Measurements from ENCODE around the gene RANBP17.
"Not testable (repeated sequence)": the region's sequence is repeated elsewhere in the genome, so short reads cannot be mapped to it uniquely, and the experiment has no call there.

Gene RANBP17

DNA sequence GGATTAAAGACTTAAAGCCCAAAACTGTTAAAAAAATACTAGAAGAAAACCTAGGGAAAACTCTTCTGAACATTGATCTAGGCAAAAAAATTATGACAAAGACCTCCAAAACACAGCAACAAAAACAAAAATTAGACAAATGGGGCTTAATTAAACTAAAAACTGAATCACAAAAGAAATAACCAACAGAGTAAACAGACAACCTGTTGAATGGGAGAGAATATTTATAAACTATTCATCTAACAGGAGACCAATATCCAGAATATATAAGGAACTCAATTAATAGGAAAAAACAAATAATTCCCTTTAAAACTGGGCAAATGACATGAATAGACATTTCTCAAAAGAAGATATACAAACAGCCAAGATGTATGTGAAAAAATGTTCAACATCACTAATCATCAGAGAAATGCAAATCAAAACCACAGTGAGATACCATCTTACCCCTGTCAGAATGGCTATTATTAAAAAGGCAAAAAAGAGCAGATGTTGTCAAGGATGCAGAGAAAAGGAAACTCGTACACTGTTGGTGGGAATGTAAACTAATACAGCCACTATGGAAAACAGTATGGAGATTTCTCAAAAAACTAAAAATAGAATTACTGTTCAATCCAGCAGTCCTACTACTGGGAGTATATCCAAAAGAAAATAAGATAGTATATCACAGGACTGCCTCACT, 397.1 kb downstream of the RANBP17 start:
- DNase-seq: no peak

DNA sequence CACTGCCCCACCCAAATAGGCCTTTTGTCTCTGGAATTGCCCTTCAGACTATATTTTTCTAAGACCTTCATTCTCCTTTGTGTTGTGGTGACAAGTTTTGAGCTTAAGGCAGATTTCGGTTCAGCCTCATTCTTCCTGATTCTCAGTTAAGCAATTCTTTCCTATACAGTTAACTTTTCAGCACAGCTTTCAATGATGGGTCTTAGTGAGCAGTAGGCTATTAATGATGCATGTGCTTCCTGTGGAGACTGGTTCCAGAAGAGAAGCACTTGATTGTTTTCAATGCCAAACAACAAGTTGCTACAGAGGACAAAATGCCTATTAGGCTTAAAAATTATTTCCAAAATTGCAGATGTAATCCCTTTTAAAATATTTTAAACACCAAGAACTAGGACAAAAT, 399.5 kb downstream of the RANBP17 start:
- no peak for DNase-seq

DNA sequence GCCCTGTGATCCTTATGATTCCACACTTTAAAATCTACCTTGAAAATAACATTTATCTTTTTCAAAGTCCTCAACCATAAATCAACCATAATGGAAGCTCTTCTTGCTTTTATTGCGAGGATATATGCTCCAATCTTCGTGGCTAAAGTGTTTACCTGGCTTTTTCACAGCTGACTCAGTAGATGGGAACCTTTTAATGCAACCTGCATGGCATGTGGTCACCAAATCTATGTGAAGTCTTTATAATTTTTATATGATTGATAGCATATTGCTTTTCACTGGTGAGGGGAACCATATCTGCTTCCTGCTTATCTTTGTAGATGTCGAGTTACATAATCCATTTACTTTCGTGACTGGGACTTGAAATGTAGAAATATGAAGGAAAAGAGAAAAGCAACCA, 400.1 kb downstream of the RANBP17 start:
- no peak for DNase-seq

DNA sequence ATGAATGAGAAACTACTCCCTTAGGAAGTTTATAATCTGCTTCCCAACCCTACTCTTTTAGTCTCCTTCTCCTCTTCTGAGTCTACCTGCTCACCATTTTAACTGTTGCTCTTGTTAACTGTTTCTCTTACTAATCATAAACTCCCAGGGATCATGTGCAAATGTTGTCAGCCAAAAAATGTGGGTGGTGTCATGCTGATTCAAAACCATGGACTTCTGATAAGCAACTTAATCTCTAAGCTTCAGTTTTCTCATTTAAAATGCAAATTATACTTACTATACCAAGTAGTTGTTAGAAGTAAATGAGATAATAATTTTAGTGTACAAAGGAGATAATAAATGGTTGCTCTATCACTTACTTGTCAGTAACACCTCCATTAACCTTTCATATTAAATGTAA, 401.4 kb downstream of the RANBP17 start:
- DNase-seq: no peak

DNA sequence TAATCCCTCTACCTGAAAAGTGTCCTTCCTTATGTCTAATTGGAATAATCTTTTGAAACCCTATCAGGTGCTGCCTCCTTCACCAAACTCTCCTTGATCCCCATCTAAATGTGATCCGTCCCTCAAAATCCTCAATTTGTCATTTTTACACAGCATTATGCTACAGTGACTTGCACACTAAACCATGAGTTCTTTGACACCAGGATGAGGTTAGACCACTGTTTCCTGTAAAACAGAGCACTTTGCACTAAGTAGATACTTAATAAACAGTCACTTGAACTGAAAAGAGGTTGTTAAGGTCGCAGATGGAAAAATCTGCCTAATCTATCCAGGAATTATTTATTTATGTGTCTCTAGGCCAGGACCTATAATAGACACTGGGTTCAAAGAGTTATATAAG, 403.0 kb downstream of the RANBP17 start:
- peak in 1 of 5 experiments; percentile 71 for DNase-seq

DNA sequence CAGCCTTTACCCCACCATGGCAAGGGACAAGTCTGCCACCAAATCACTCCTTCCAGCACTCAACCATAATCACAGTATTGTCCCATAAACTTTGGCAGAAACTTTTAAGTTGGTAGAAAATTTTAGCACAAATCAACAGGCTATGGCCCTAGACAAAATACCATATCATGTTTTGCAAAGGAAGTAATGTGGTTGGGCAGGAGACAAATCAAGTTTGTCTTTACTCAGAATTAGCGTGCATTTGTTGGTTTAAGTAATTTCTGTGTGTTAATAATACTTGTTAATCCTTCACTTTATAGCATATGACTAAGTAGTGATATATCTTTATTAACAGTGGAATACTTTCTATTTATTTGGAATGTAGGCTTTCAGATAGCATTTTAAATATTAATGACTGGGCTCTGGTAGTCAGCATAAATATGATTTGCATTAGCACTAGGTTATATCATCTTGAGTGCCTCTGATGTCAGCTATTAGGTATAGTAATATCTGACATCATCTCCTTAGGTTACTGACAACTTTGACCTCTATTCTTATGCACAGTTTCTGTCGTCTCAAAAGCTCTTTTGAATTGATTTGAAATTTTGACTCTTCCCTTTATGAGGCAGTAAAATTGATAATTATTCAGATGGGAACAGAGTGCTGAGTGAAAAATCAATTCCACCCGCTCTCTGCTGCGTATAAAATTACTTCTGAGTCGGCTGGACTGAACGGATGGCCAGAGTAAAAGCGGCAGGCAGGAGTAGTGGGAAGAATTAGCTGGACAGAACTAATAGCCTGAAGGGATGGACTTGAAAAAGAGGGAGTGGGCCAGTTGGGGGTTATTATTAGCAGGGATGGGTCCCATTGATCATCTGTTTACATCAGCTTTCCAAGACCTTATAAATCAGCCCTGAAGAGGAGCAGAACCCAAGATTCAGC, 407.1 kb downstream of the RANBP17 start:
- DNase-seq: no peak

DNA sequence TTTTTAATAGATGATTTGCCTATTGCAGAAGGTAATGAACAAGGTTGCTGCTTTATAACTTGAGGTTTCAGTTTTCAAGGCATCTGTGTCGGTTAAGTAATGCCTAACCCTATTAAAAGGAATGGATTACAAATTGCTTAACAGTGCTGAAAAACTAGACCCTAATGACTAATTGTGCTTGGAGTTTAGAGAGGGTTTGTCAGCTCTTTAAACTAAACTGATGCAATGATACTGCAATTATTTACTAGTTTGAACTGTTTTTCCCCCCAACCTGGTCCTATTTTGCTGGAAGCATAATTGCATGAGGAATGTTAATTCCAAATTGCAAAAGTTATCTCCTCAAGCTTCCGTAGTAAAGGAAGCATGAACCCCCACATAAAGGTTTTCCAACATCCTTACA, 407.9 kb downstream of the RANBP17 start:
- DNase-seq: no peak

DNA sequence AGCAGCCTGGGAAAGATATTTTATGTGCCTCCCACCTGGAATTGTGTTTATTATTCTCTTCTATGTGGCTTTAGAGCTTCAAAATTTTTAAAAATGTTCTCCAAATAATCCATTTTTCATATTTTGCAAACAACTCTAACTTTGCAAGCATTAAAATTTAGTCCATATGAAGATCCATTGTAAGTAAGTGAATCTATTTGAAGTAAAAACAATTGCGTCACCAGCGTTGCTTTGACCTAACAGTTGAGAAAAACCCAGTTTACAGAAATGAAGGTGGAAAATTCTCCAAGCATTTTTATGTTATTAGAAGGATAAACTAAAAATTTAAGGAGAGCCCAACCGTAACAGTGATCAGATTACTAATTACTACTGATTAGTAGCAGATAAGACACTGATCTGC, 408.3 kb downstream of the RANBP17 start:
- DNase-seq: no peak

DNA sequence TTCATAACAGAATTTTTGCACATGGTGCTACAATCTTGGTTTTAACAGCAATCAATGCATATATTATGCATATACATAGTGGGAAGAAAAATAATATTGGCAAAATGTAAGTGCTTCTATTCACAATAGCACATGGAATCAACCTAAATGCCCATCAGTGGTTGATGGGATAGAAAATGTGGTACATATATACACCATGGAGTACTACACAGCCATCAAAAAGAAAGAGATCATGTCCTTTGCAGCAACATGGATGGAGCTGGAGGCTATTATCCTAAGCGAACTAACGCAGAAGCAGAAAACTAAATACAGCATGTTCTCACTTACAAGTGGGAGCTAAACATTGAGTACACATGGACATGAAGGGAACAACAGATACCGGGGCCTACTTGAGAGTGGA, 410.0 kb downstream of the RANBP17 start:
- DNase-seq: no peak

DNA sequence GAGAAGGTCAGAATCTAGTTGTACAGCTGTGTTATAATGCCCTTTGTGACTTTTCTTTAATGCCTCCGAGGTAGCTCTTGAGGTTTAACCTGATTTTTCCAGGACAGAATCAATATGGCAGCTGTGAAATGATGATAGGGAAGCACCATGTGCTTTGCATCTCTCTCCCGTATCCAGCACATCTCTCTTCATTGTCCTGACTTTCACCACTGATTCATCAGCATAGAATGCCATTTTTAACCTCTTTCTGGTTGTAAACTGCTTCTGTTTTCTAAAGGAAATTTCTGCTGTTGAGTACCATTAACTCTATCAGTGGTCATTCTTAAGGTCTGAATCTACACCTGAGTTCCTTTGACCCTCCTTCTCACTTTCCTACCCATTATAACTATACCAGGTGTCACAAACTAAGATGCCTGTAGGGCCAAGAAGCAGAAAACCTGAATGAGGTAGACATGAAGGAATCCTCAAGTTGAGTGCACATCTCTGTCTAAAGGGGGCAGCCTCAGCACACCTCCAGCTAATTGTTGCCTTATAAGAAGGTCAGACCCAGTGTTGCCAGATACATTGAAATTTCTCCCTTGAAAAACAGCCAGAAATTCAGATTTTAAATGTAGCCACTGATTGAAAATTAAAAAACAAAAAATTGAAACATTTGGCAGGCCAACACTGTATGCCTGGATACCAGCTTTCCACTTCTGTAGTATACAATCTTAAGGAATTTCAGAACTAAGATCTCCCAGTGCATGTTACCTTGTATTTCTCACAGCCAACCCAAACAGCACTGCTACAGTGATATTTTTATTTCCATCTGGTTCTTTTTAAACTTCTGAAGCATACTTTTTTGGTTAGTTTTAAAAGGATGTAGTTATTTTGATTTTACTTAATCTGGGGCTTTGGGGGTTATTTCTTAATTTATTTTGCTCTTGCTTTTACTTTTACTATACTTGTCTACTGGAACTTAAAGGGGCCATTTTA, 411.5 kb downstream of the RANBP17 start:
- peak in 1 of 5 experiments; percentile 27 for DNase-seq

DNA sequence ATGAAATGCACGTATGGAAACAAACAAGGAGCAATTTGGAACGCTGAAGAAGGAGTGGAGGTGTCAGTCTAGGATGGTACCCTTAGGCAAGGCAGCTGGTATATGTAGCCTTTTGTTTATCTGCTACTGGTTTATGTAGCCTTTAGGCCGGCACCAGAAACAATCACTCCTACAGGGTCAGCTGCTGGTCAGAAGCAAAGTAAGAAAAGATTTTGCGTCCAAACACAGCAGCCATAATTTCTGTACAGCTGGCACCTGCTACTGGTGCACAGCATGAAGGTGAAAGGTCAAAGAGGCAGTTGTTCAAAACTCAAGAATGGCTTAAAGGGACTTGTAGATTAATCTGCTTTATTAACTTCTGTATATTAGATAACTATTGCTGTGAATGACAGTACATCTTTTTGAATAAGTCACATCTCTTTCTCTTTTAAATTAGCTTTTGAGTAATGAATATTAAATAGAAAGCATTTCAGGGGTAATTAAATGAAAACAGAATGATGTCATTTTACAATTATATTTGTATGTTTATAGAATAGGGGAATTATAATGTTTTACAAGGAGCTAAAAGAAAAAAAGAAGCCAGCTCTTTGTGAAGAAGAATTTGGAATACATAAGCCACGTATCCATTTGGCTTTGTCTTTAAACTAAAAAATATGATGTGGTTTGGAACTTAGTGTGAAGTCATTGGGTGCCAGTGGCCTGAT, 414.2 kb downstream of the RANBP17 start:
- no peak for DNase-seq

DNA sequence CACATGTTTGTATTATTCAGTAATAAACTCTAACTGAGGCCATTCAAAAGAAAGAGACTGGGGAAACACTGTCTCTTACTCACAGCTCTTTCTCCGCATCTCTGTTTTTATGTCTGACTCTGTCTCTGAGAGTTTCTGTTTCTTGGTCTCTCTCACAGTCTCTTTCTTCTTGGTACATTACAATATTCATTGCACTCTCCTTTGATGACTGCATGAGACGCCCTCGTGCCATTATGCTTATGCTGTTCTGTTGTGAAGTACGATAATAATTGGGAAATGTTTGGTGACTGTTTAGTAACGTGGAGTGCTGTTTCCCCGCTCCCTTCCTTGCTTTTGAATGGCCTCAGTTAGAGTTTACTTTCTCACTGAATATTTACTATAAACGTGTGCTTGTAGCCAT, 421.9 kb downstream of the RANBP17 start:
- DNase-seq: no peak

DNA sequence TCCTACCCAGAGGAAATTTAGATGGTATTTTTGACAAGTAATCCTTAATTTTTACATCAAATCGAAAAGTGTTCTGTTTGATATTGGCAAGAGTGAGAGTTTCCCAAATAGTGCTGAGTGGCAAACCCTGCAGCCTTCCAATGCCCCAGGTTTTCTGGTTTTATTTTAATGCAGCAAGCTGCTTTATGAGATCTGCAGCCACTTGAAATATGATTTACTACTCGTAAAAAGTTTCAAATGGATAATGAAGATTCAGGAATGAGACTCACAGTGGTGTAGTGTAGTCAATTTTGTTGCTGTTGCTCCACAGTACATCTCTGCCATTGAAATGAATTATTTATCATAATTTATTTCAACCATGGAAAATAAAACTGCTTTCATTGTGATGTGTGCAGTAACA, 423.6 kb downstream of the RANBP17 start:
- DNase-seq: no peak

DNA sequence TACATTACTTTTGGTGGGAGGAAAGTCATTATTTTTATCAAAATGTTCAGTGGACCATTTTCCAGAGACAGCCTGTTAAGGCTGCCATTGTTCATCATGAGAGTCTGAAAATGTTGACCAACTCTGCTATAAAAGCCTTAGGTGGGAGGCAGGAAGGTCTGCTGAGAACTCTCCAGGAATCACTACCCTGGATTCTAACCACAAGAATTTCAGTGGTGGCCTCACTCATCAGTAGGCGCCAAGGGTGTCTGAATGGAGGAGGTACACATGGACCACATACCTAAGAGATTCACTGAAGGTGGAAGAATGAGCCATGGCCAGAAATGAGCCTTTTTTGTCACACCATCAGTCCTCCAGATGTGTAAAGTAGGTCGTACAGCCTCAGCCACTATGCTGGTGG, 426.2 kb downstream of the RANBP17 start:
- no peak for DNase-seq

DNA sequence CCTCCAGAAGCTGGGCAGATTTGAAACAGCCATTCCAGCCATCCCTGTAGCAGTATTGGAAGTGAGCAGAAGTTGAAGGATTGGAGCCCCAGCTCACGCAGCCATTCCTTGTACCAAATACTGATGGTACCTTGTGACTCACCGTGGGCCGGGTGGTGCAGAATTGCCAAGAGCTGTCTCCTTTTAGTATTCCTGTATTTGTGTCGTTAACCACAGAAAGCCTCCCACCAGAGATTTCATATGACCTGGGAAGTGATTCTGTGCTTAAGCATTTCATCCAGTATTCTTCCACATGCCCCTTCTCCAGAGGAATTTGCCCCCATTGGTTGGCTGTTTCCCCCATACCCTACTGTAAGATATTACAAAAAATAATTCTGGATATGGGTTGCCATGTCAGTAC, 429.6 kb downstream of the RANBP17 start:
- no peak for DNase-seq

DNA sequence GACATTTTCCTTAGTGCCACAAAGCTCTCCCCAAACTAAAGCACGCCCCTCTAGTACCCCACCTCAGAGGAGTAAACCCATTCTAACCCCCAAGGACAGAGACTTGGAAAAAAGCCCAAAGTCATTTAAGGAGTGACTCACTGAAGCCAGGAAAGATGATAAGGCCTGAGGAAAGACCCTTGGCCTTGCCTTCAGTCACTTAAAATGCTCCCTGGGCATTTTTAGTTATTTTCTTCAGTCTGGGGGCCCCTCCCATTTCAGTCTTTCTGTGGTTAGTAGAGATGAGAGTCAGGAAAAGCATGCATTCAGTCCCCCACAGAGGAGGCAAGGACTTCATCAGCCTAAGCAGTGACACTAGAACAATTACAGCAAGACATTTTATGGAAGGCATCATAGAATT, 433.5 kb downstream of the RANBP17 start:
- no peak for DNase-seq

DNA sequence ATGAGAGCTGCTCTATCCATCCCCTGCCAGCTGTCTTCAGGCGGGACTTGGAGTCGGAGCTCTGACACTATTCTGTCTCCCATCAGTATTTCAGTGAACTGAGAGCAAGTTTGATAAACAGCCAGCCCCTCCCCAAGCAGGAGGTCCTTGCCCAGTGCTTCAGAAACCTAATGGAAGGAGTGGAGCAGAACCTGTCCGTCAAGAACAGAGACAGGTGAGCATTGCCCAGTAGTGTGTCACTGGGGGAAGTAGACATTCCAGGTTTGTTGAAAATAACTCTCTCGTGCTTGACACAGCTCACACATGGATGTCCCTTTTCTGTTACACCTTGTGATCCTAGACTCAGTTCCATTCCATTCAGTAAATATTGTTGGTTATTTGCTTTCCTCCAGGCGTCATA, 434.0 kb downstream of the RANBP17 start:
- DNase-seq: no peak

DNA sequence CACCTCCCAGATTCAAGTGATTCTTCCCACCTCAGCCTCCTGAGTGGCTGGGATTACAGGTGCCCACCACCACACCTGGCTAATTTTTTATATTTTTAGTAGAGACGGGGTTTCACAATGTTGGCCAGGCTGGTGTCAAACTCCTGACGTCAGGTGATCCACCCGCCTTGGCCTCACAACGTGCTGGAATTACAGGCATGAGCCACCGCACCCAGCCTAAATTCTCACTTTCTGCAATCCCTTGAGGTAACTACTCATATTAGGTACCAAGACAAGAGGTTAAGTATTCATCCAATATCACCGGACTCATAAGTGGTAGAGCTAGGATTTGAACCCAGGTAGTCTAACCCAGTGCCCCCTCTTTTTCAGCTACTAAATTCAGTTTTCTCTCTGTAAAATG, 436.1 kb downstream of the RANBP17 start:
- not testable (repeated sequence) for DNase-seq

DNA sequence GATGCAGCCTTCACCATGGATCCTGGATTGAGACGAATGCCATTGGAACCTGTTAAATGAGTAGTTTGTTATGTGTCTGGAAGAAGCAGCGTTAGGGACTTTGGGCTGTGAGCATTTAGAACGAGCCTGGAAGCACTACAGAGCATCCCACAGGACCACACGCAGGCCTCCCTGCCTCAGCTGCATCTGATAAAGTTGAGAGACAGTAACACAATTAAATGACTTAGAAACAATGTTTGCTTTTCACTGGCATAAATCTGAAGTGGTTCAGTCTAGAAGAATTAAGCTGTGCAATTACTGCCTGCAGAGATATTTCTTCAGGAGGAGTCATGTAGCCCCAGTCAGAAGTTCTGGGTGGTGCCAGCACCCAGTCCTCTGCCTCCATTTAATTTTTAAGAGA, 437.4 kb downstream of the RANBP17 start:
- DNase-seq: no peak

DNA sequence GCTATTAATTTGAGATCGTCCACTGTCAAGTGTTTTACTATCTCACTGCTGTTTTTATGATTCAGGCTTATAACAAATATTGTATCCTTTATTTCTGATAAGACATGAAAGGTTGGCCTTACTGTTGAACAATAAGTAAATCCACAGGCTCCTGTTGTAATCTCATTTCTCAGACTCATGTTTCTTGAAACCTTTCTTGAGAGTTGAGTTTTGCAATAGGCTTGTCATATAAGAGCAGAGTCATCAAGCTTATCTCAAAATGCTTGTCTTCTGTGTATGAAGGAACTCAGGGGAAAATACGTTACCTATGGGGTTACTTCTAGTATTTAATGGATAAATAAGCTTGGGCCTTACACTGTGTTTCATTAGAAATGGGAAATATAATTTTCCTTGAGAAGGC, 438.0 kb downstream of the RANBP17 start:
- DNase-seq: no peak

DNA sequence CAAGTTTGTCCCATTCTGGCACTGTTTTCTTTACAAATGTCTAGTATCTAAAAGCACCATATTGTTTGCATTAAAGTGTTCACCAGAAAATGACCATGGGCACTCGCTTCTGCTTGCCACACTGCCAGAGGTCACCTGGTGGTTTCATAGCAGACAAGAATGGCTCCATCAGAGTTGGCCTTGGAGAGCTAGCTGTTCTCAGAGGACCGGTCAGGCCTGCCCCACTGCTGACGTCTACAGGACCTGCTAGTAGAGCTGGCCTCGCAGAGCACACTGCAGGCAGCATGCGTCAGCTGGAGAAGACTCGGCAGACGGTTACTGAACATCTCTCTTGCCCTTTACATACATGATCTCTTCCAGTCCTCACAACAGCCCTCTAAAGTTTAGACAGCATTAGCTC, 438.5 kb downstream of the RANBP17 start:
- DNase-seq: no peak

DNA sequence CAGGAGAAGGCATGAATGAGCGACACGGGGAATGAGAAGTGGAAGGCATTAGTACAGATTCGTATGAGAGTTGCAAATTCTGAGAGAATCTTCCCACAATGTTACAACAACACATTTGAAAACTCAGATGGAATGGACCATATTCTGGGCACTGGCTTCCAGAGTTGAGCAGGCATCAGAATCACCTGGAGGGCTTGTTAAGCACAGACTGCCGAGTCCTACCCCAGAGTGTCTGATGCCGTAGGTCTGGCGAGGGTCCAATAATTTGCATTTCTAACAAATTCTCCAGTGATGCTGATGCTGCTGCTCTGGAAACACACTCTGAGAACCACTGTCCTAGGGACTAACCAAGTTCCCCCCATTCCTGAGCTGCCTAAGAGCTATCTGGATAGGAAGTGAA, 444.3 kb downstream of the RANBP17 start:
- no peak for DNase-seq
